Naive B cell (primary cell): ENCODE results near the gene DPY30. TPM values are rescaled to one million over a fixed set of nuclear protein-coding genes. Genes with fewer than 3 reads are reported as not detected.
"Not testable (repeated sequence)": the region's sequence is repeated elsewhere in the genome, so short reads cannot be mapped to it uniquely, and the experiment has no call there.

Experiments used
- ATAC-seq, 2 donors: fragments of 150-1000 bp; cut with Tn5 transposase; 2 replicates each; pipeline ENCODE4 v1.10.0; 2021; ENCODE audit warnings: low read depth in 2 of 2, mild to moderate bottlenecking in 2 of 2, moderate library complexity in 2 of 2
- DNase-seq: peaks from one replicate; pipeline ENCODE4 v3.0.0; 2022
- H3K27ac Mint-ChIP-seq, 6 donors: one replicate each; pipeline ENCODE4 v1.8.0; 2020 to 2022; ENCODE audit warnings: mild to moderate bottlenecking in 6 of 6, mixed read lengths in 6 of 6, moderate library complexity in 5 of 6, inconsistent platforms in 2 of 6
- H3K27me3 Mint-ChIP-seq, 3 donors: one replicate each; pipeline ENCODE4 v1.8.0; 2021 to 2022; ENCODE audit warnings: mixed read lengths in 3 of 3, mild to moderate bottlenecking in 1 of 3
- H3K36me3 Mint-ChIP-seq, 2 donors: one replicate each; pipeline ENCODE4 v1.8.0; 2020 to 2022; ENCODE audit warnings: mixed read lengths in 2 of 2, inconsistent platforms in 1 of 2, mild to moderate bottlenecking in 1 of 2
- H3K4me1 Mint-ChIP-seq, 3 donors: one replicate each; pipeline ENCODE4 v1.8.0; 2020 to 2022; ENCODE audit warnings: mixed read lengths in 3 of 3, inconsistent platforms in 1 of 3, mild to moderate bottlenecking in 1 of 3, moderate library complexity in 1 of 3
- H3K4me3 Mint-ChIP-seq, 8 donors: one replicate each; pipeline ENCODE4 v1.8.0; 2020 to 2022; ENCODE audit warnings: mild to moderate bottlenecking in 8 of 8, mixed read lengths in 8 of 8, moderate library complexity in 8 of 8, inconsistent platforms in 2 of 8
- H3K9me3 Mint-ChIP-seq, 7 donors: one replicate each; pipeline ENCODE4 v1.8.0; 2020 to 2022; ENCODE audit warnings: mixed read lengths in 7 of 7, mild to moderate bottlenecking in 5 of 7, inconsistent platforms in 2 of 7, moderate library complexity in 1 of 7
- polyA plus RNA-seq, 6 donors: library from polyadenylated mRNA; unstranded; fragments of 300-500 nt; fragmentation: Illumina TruSeq; gene quantifications; one replicate each; pipeline ENCODE4 v1.2.3, GENCODE V29; 2021; ENCODE audit warnings: low read depth in 6 of 6

DPY30 gene
- polyA plus RNA-seq, 6 donors from 2014 or later, result 129 to 189 (median 169) TPM

- peaks cover 5 to 11% (median 9%) of the 10 kb centered on the region in 3 donors for H3K4me1 Mint-ChIP-seq
- no peaks in the 10 kb centered on the region for H3K36me3 Mint-ChIP-seq
- no peaks in the 10 kb centered on the region for H3K27me3 Mint-ChIP-seq
- no peak overlapping the region for H3K4me3 Mint-ChIP-seq
- H3K9me3 Mint-ChIP-seq, result no peaks in the 10 kb centered on the region
- DNase-seq (no peak), ATAC-seq (no peak)
- no peak overlapping the region for H3K27ac Mint-ChIP-seq
Observed at GRCh38 chr2:32043561-32043960, 4.0 kb upstream of the DPY30 start.

DNA sequence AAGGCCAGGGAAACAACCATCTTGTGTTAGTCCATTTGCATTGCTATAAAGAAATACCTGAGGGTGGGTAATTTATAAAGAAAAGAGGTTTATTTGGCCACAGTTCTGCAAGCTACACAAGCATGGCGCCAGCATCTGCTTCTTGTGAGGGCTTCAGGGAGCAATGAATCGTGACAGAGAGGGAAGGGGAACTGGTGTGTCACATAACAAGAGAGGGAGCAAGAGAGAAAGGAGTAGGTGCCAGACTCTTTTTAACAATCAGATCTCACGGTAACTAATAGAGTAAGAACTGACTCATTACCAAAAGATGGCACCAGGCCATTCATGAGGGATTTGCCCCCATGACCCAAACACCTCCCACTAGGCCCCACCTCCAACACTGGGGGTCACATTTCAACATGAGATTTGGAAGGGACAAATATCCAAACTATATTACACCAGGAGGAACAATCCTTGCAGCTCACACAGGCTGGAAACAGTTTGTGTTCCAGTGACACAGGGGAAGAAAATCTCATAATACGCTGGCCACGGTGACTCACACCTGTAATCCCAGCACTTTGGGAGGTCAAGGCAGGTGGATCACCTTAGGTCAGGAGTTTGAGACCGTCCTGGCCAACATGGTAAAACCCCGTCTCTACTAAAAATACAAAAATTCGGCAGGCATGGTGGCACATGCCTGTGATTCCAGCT lies 5.3 kb downstream of the DPY30 start:
- Mint-ChIP-seq H3K36me3 (peaks cover 12 to 17% of the 10 kb centered on the region in 2 donors), H3K4me3 (peak overlapping the region in 3 of 8 donors; percentile 12 to 57 (median 22)), H3K27ac (peak overlapping the region in 4 of 6 donors; percentile 15 to 82 (median 25)), H3K4me1 (peaks cover 19 to 33% (median 22%) of the 10 kb centered on the region in 3 donors)
- not testable (repeated sequence) for DNase-seq, H3K27me3 Mint-ChIP-seq, H3K9me3 Mint-ChIP-seq
- ATAC-seq, result peak in 1 of 2 donors; percentile 44

DNA sequence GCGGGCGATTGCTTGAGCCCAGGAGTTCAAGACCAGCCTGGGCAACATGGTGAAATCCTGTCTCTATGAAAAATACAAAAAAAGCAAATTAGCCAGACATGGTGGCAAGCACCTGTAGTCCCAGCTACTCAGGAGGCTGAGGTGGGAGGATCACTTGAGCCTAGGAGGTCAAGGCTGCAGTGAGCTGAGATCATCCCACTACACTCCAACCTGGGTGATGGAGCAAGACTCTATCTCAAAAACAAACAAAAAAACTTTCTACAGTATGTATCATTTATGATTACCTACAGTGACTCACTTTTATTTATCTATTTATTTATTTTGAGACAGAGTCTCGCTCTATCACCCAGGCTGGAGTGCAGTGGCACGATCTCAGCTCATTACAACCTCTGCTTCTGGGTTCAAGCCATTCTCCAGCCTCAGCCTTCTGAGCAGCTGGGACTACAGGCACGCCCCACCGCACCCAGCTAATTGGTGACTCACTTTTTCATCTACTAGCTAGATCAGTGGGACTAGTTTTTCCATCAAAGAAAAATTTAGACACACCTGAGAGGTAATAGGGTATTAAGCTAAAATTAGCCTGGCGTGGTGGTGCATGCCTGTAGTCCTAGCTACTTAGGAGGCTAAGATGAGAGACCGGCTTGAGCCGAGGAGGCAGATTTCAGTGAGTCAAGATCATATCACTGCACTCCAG lies 20.7 kb downstream of the DPY30 start:
- H3K27me3 Mint-ChIP-seq, DNase-seq, H3K4me1 Mint-ChIP-seq, H3K27ac Mint-ChIP-seq, ATAC-seq, H3K4me3 Mint-ChIP-seq, H3K9me3 Mint-ChIP-seq: not testable (repeated sequence)
- peaks cover 0 to 18% of the 10 kb centered on the region in 2 donors for H3K36me3 Mint-ChIP-seq

DNA sequence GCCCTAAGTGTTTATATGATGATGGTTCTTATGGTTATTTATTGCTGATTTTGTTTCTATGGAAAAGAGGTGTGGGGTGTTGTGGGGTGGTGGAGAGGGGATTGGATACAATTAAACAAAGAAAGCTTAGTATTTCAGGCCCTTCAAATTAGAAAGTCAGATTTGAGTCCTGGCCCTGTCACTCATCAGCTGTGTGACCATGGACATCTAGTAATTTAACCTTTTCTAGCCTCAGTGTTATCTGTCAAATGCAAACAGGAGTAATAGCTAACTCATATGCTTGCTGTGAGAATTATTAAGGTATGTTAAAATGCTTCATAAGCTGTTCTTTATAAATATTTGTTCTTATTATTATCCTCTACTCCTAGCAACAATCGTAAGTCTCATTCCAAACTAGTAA lies 26.7 kb downstream of the DPY30 start:
- H3K4me1 Mint-ChIP-seq, result peaks cover 15 to 30% (median 29%) of the 10 kb centered on the region in 3 donors
- H3K9me3 Mint-ChIP-seq, result no peaks in the 10 kb centered on the region
- no peak for DNase-seq
- H3K27me3 Mint-ChIP-seq, result no peaks in the 10 kb centered on the region
- no peak for ATAC-seq
- peak overlapping the region in 2 of 8 donors; percentile 21 to 79 for H3K4me3 Mint-ChIP-seq
- peak overlapping the region in 4 of 6 donors; percentile 27 to 96 (median 54) for H3K27ac Mint-ChIP-seq
- H3K36me3 Mint-ChIP-seq, result peaks cover 0 to 8% of the 10 kb centered on the region in 2 donors

- H3K27me3 Mint-ChIP-seq, result no peaks in the 10 kb centered on the region
- DNase-seq (peak; percentile 13), ATAC-seq (no peak)
- peaks cover 27 to 42% (median 41%) of the 10 kb centered on the region in 3 donors for H3K4me1 Mint-ChIP-seq
- H3K4me3 Mint-ChIP-seq, result peak overlapping the region; percentile 87 to 98 (median 95)
- H3K9me3 Mint-ChIP-seq, result no peaks in the 10 kb centered on the region
- H3K36me3 Mint-ChIP-seq, result peaks cover 0 to 3% of the 10 kb centered on the region in 2 donors
- peak overlapping the region; percentile 39 to 98 (median 96) for H3K27ac Mint-ChIP-seq
Observed at GRCh38 chr2:32011485-32011960, 28.1 kb downstream of the DPY30 start.

DNA sequence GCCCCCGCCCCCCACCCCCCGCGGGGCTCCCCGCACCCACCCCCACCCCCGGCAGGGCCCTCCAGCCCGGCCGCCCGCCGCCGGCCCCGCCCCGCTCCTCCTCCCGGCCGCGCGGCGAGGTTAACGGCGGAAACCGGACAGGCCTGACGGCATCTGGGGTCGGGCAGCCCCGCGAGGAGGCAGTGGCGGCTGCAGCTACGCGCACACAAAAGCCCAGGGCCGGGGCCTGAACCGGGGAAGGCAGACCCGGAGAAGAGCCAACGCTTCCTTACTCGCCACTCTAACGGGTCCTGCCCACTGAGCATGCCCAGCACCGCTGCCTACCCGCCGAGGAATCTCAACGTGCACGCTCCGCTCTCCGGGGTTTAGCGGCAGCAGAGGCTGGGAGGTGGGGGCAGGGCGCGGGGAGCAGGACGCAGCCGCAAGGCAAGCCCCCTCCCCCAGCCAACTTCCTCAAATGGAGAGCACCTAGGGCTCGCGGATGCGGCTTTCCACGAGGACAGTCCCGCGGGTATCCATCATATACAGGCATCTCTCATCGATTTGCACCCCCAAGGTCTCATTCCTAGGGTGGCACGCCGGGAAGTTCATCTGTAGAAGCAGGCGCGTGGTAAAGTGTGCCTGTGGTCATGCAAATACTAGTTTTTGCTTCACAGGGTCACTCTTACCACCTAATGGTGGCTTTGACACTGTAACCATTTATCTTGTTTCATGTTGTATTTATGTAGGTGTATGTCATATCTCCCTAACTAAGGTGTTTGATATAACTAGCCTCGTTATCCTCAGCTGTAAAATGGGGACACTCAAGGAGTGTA lies 28.7 kb downstream of the DPY30 start, which contains the start of gene MEMO1:
Gene MEMO1 (minus strand): TSS at position 339 of the 815 bp plus-strand sequence. CDS start 761 bp downstream, outside the sequence.
- ATAC-seq (peak; percentile 71 to 73), DNase-seq (peak; percentile 98)
- peaks cover 31 to 49% (median 47%) of the 10 kb centered on the region in 3 donors for H3K4me1 Mint-ChIP-seq
- H3K9me3 Mint-ChIP-seq, result no peaks in the 10 kb centered on the region
- no peaks in the 10 kb centered on the region for H3K36me3 Mint-ChIP-seq
- H3K4me3 Mint-ChIP-seq, result peak within 1 kb of the TSS; percentile 87 to 98 (median 95)
- peak within 1 kb of the TSS; percentile 94 to 98 (median 96) for H3K27ac Mint-ChIP-seq
- no peaks in the 10 kb centered on the region for H3K27me3 Mint-ChIP-seq

DNA sequence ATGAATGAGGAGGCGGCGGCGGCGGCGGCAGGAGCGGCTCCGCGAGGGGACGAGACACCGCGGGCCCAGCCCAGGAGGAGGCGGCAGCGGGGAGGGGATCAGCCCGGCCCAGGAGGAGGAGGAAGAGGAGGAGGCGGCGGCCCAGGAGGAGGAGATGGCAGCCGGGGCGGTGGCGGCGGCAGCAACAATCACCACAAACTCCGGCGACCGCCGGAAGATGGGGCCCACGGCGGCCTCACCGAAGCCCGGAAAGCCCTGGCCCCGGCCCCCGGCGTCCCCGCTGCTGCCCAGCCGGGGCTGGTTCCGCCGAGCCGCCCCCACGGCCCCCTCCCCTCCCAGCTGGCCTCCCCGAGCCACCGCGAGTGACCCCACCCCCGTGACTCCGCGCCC lies 29.3 kb downstream of the DPY30 start:
- not testable (repeated sequence) for H3K27me3 Mint-ChIP-seq, H3K36me3 Mint-ChIP-seq, H3K9me3 Mint-ChIP-seq
- H3K4me3 Mint-ChIP-seq, result peak overlapping the region in 7 of 8 donors; percentile 49 to 89 (median 68)
- peak overlapping the region in 2 of 6 donors; percentile 77 to 96 for H3K27ac Mint-ChIP-seq
- peaks cover 37 to 55% (median 53%) of the 10 kb centered on the region in 3 donors for H3K4me1 Mint-ChIP-seq
- ATAC-seq (peak; percentile 60), DNase-seq (peak; percentile 71)

GRCh38 chr2:32009516-32010256 lies 29.9 kb downstream of the DPY30 start:
- Mint-ChIP-seq H3K27me3 (no peaks in the 10 kb centered on the region), H3K9me3 (no peaks in the 10 kb centered on the region), H3K4me3 (peak overlapping the region; percentile 89 to 98 (median 93)), H3K36me3 (no peaks in the 10 kb centered on the region), H3K4me1 (peaks cover 42 to 61% (median 58%) of the 10 kb centered on the region in 3 donors), H3K27ac (peak overlapping the region; percentile 68 to 96 (median 94))
- DNase-seq, result peak; percentile 52
- ATAC-seq, result peak; percentile 1 to 2

GRCh38 chr2:32008805-32009515 lies 30.6 kb downstream of the DPY30 start:
- no peaks in the 10 kb centered on the region for H3K27me3 Mint-ChIP-seq
- ATAC-seq, result no peak
- H3K4me3 Mint-ChIP-seq, result peak overlapping the region; percentile 89 to 98 (median 93)
- no peak for DNase-seq
- H3K9me3 Mint-ChIP-seq, result no peaks in the 10 kb centered on the region
- H3K27ac Mint-ChIP-seq, result peak overlapping the region; percentile 68 to 96 (median 90)
- H3K36me3 Mint-ChIP-seq, result no peaks in the 10 kb centered on the region
- peaks cover 46 to 66% (median 66%) of the 10 kb centered on the region in 3 donors for H3K4me1 Mint-ChIP-seq

- Mint-ChIP-seq H3K27ac (peak overlapping the region in 3 of 6 donors; percentile 17 to 75 (median 26)), H3K9me3 (no peaks in the 10 kb centered on the region), H3K4me1 (peaks cover 48 to 76% (median 67%) of the 10 kb centered on the region in 3 donors), H3K36me3 (no peaks in the 10 kb centered on the region), H3K4me3 (peak overlapping the region in 3 of 8 donors; percentile 26 to 68 (median 39)), H3K27me3 (no peaks in the 10 kb centered on the region)
- DNase-seq (no peak), ATAC-seq (no peak)
Observed at GRCh38 chr2:32007121-32007391, 32.5 kb downstream of the DPY30 start.

GRCh38 chr2:32005371-32005976 lies 34.1 kb downstream of the DPY30 start:
- no peaks in the 10 kb centered on the region for H3K27me3 Mint-ChIP-seq
- H3K4me1 Mint-ChIP-seq, result peaks cover 48 to 69% (median 59%) of the 10 kb centered on the region in 3 donors
- DNase-seq (no peak), ATAC-seq (no peak)
- H3K27ac Mint-ChIP-seq, result no peak overlapping the region
- H3K36me3 Mint-ChIP-seq, result no peaks in the 10 kb centered on the region
- no peaks in the 10 kb centered on the region for H3K9me3 Mint-ChIP-seq
- peak overlapping the region in 3 of 8 donors; percentile 1 to 57 (median 40) for H3K4me3 Mint-ChIP-seq

DNA sequence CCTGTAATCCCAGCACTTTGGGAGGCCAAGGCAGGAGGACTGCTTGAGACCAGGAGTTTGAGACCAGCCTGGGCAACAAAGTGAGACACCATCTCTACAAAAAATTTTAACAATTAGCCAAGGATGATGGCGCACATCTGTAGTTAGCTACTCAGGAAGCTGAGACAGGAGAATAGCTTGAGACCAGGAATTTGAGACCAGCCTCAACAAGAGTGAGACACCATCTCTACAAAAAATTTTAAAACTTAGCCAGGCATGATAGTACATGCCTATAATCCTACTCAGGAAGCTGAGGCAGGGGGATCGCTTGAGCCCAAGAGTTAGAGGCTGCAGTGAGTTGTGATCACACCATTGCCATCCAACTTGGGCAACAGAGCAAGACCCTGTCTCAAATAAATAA lies 35.8 kb downstream of the DPY30 start:
- Mint-ChIP-seq H3K4me1 (peaks cover 50 to 78% (median 68%) of the 10 kb centered on the region in 3 donors), H3K36me3 (no peaks in the 10 kb centered on the region), H3K27ac (no peak overlapping the region), H3K9me3 (no peaks in the 10 kb centered on the region), H3K4me3 (peak overlapping the region in 2 of 8 donors; percentile 4 to 63), H3K27me3 (no peaks in the 10 kb centered on the region)
- no peak for DNase-seq
- ATAC-seq, result no peak
